HepG2 (cell line): ENCODE results near the gene SOX13. TPM values are rescaled to one million over a fixed set of nuclear protein-coding genes. Genes with fewer than 3 reads are reported as not detected.

Experiments used
- AKAP8 ChIP-seq: sonication (generic); formaldehyde crosslinking; IDR thresholded peaks from 2 replicates; pipeline ENCODE4 v1.5.1; 2020; ENCODE audit warnings: mild to moderate bottlenecking, missing genetic modification reagents
- FIP1L1 ChIP-seq: fragments of 200-400 bp; formaldehyde crosslinking; IDR thresholded peaks from 2 replicates; pipeline ENCODE4 v1.6.1; 2018; ENCODE audit warnings: low read depth, mild to moderate bottlenecking, low read length, moderate library complexity, borderline replicate concordance; ENCODE audit not compliant: insufficient read depth
- FOXP1 ChIP-seq, 2 experiments: fragments of 450-650 bp in 1 of 2; IDR thresholded peaks; 2 replicates each; pipeline ENCODE4 v1.6.1; 2017 to 2018; ENCODE audit warnings: antibody characterized with exemption in 1 of 2
- NR1H2 ChIP-seq: sonication (generic); formaldehyde crosslinking; IDR thresholded peaks from 2 replicates; pipeline ENCODE4 v1.8.1; 2022; ENCODE audit warnings: low read depth, missing genetic modification reagents, borderline replicate concordance
- RORA ChIP-seq: sonication (generic); formaldehyde crosslinking; IDR thresholded peaks from 2 replicates; pipeline ENCODE4 v1.5.0; 2020; ENCODE audit warnings: mild to moderate bottlenecking, missing genetic modification reagents, moderate library complexity
- TBX2 ChIP-seq: sonication (generic); formaldehyde crosslinking; IDR thresholded peaks from 2 replicates; pipeline ENCODE4 v1.5.0; 2020; ENCODE audit warnings: missing genetic modification reagents, mild to moderate bottlenecking, borderline replicate concordance
- XRCC5 ChIP-seq: fragments of 200-400 bp; formaldehyde crosslinking; optimal IDR thresholded peaks from 2 replicates; pipeline ENCODE3; 2017; ENCODE audit warnings: mild to moderate bottlenecking, low read length
- ZNF557 ChIP-seq: sonication (generic); formaldehyde crosslinking; IDR thresholded peaks from 2 replicates; pipeline ENCODE4 v1.4.0; 2020; ENCODE audit warnings: missing genetic modification reagents
- polyA plus RNA-seq, 8 experiments: library from polyadenylated mRNA; depleted of rRNA in 3 of 8; stranded (reverse) in 7 of 8; unstranded in 1 of 8; fragments of >200 nt; fragmentation: Illumina TruSeq in 4 of 8; extraction: Trizol in 4 of 8; gene quantifications; 2 replicates each; pipeline versions ENCODE4 v1.2.1 to v1.2.3, GENCODE V29; 2011 to 2016; ENCODE audit warnings: low read depth in 4 of 8, missing spikeins in 1 of 8, mixed read lengths in 1 of 8; ENCODE audit not compliant: insufficient read depth in 1 of 8
- total RNA-seq, 5 experiments: library from RNA; depleted of rRNA; stranded (reverse); fragments of >200 nt; fragmentation: Illumina TruSeq; extraction: Trizol; gene quantifications; 2 replicates each; pipeline ENCODE4 v1.2.3, GENCODE V29; 2016; ENCODE audit warnings: low read depth in 1 of 5
- TF ChIP-seq, protein P1 (sequence below): sonication (generic); formaldehyde crosslinking; IDR thresholded peaks from 2 replicates; pipeline ENCODE4 v1.9.0; 2021; ENCODE audit warnings: mild to moderate bottlenecking, missing genetic modification reagents
- TF ChIP-seq, protein P2 (sequence below): IDR thresholded peaks from 2 replicates; pipeline ENCODE4 v1.4.0; 2020; ENCODE audit warnings: mild to moderate bottlenecking, missing genetic modification reagents

Gene SOX13
- total and polyA plus RNA-seq, 2 of the 13 experiments (the other 11 are each of a cell fraction or from before 2014, with no cell fraction given): 13.3 to 15.8 TPM

DNA sequence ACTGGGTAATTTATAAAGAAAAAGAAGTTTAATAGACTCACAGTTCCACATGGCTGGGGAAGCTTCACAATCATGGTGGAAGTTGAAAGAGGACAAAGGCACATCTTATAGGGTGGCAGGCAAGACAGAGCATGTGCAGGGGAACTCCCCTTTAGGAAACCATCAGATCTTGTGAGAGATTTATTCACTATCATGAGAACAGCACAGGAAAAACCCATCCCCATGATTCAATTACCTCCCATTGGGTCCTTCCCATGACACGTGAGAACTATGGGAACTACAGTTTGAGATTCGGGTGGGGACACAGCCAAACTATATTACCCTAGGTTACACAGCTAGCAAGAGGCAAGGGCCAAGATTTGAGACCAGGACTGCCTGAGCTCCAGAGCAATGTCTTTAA, 30.4 kb upstream of the SOX13 start (continued):
- no peak for TF ChIP-seq XRCC5
- TF ChIP-seq FIP1L1: no peak
- TF ChIP-seq, protein P1, sequence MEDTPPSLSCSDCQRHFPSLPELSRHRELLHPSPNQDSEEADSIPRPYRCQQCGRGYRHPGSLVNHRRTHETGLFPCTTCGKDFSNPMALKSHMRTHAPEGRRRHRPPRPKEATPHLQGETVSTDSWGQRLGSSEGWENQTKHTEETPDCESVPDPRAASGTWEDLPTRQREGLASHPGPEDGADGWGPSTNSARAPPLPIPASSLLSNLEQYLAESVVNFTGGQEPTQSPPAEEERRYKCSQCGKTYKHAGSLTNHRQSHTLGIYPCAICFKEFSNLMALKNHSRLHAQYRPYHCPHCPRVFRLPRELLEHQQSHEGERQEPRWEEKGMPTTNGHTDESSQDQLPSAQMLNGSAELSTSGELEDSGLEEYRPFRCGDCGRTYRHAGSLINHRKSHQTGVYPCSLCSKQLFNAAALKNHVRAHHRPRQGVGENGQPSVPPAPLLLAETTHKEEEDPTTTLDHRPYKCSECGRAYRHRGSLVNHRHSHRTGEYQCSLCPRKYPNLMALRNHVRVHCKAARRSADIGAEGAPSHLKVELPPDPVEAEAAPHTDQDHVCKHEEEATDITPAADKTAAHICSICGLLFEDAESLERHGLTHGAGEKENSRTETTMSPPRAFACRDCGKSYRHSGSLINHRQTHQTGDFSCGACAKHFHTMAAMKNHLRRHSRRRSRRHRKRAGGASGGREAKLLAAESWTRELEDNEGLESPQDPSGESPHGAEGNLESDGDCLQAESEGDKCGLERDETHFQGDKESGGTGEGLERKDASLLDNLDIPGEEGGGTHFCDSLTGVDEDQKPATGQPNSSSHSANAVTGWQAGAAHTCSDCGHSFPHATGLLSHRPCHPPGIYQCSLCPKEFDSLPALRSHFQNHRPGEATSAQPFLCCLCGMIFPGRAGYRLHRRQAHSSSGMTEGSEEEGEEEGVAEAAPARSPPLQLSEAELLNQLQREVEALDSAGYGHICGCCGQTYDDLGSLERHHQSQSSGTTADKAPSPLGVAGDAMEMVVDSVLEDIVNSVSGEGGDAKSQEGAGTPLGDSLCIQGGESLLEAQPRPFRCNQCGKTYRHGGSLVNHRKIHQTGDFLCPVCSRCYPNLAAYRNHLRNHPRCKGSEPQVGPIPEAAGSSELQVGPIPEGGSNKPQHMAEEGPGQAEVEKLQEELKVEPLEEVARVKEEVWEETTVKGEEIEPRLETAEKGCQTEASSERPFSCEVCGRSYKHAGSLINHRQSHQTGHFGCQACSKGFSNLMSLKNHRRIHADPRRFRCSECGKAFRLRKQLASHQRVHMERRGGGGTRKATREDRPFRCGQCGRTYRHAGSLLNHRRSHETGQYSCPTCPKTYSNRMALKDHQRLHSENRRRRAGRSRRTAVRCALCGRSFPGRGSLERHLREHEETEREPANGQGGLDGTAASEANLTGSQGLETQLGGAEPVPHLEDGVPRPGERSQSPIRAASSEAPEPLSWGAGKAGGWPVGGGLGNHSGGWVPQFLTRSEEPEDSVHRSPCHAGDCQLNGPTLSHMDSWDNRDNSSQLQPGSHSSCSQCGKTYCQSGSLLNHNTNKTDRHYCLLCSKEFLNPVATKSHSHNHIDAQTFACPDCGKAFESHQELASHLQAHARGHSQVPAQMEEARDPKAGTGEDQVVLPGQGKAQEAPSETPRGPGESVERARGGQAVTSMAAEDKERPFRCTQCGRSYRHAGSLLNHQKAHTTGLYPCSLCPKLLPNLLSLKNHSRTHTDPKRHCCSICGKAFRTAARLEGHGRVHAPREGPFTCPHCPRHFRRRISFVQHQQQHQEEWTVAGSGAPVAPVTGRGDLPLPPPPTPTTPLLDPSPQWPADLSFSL (CRISPR knock-in tag): no peak
- no peak for TF ChIP-seq AKAP8 (CRISPR knock-in tag)
- TF ChIP-seq NR1H2: no peak
- TF ChIP-seq TBX2 (CRISPR knock-in tag): no peak
- no peak for TF ChIP-seq ZNF557
- TF ChIP-seq, protein P2, sequence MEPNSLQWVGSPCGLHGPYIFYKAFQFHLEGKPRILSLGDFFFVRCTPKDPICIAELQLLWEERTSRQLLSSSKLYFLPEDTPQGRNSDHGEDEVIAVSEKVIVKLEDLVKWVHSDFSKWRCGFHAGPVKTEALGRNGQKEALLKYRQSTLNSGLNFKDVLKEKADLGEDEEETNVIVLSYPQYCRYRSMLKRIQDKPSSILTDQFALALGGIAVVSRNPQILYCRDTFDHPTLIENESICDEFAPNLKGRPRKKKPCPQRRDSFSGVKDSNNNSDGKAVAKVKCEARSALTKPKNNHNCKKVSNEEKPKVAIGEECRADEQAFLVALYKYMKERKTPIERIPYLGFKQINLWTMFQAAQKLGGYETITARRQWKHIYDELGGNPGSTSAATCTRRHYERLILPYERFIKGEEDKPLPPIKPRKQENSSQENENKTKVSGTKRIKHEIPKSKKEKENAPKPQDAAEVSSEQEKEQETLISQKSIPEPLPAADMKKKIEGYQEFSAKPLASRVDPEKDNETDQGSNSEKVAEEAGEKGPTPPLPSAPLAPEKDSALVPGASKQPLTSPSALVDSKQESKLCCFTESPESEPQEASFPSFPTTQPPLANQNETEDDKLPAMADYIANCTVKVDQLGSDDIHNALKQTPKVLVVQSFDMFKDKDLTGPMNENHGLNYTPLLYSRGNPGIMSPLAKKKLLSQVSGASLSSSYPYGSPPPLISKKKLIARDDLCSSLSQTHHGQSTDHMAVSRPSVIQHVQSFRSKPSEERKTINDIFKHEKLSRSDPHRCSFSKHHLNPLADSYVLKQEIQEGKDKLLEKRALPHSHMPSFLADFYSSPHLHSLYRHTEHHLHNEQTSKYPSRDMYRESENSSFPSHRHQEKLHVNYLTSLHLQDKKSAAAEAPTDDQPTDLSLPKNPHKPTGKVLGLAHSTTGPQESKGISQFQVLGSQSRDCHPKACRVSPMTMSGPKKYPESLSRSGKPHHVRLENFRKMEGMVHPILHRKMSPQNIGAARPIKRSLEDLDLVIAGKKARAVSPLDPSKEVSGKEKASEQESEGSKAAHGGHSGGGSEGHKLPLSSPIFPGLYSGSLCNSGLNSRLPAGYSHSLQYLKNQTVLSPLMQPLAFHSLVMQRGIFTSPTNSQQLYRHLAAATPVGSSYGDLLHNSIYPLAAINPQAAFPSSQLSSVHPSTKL (CRISPR knock-in tag): no peak
- TF ChIP-seq RORA (CRISPR knock-in tag): no peak
- no peak for TF ChIP-seq FOXP1 (IDR thresholded peaks at IDR 0.05)
- TF ChIP-seq FOXP1 (CRISPR knock-in tag; IDR thresholded peaks at IDR 0.05): no peak
